Testis (tissue), 2 donors: Measurements from ENCODE around the gene UNC13D.

Source experiments
- CTCF ChIP-seq, 3 experiments: fragments of 450-650 bp in 2 of 3; fragments of 200-600 bp in 1 of 3; sonication (generic) in 1 of 3; IDR thresholded peaks; one replicate each; pipeline ENCODE4 v1.5.1; 2016 to 2019; ENCODE audit warnings: antibody characterized with exemption in 3 of 3, mild to moderate bottlenecking in 2 of 3, moderate library complexity in 1 of 3
- POLR2A ChIP-seq: fragments of 450-650 bp; IDR thresholded peaks from one replicate; pipeline ENCODE4 v1.6.1; 2017; ENCODE audit warnings: antibody characterized with exemption, mild to moderate bottlenecking, moderate library complexity

DNA sequence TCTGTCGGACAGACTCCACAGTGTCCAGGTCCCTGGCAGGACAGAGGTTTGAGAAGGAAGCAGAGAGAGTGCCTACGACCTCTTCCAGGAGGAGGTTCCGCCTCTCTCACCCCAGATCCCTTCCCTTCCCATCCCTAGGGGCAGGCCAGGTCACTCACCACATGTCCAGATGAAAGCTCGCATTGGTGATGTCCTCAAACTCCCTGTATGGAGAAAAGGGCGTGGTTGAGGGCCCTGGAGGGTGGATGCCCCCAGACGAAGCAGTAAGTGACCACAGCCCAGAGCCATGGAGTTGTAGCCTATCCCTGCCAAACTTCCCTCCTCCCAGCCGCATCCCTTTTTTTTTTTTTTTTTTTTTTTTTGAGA lies 3.4 kb downstream of the UNC13D start:
- no peak for TF ChIP-seq CTCF (IDR thresholded peaks at IDR 0.05)
- TF ChIP-seq POLR2A = no peak
